ENCODE results near the gene DCDC2. TPM values are rescaled to one million over a fixed set of nuclear protein-coding genes. Genes with fewer than 3 reads are reported as not detected.

DCDC2 gene
- total RNA-seq, 4 donors from 2014 or later: 0.64 to 1.6 (median 1.2) TPM; not detected in 1

DNA sequence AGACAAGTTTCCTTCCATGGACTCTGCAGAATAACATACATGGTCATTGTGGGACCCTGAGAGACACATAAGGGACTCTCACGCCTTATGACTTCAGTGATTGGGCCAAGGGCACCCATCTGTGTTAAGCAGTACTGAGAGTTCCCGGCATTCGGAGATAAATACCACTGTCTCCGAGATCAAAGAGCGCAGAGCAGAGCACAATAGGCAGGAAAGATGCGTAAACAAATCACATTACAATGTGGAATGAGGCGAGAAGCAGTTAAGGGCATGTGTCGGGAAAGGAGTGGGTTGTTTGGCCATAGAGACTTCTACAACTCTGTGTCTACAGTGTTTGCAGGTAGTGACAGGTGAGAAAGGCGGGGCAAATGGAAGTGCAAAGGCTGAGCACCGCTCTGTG, 174.3 kb downstream of the DCDC2 start:
- Histone ChIP-seq H3K27ac (no peak overlapping the region), H3K4me1 (no peaks in the 10 kb centered on the region), H3K4me3 (no peak overlapping the region), H3K9me3 (peaks cover 3 to 8% of the 10 kb centered on the region in 2 donors), H3K36me3 (no peaks in the 10 kb centered on the region), H3K27me3 (no peaks in the 10 kb centered on the region)
- intact Hi-C loops (cut with DNase I; ENCODE audit: low total_unique reads): no loop called here
- no peak for TF ChIP-seq EP300 (IDR thresholded peaks at IDR 0.05; ENCODE audit: low read depth)
- TF ChIP-seq POLR2AphosphoS5 (IDR thresholded peaks at IDR 0.05): no peak
- TF ChIP-seq POLR2A (IDR thresholded peaks at IDR 0.05): no peak
- TF ChIP-seq, protein P1, sequence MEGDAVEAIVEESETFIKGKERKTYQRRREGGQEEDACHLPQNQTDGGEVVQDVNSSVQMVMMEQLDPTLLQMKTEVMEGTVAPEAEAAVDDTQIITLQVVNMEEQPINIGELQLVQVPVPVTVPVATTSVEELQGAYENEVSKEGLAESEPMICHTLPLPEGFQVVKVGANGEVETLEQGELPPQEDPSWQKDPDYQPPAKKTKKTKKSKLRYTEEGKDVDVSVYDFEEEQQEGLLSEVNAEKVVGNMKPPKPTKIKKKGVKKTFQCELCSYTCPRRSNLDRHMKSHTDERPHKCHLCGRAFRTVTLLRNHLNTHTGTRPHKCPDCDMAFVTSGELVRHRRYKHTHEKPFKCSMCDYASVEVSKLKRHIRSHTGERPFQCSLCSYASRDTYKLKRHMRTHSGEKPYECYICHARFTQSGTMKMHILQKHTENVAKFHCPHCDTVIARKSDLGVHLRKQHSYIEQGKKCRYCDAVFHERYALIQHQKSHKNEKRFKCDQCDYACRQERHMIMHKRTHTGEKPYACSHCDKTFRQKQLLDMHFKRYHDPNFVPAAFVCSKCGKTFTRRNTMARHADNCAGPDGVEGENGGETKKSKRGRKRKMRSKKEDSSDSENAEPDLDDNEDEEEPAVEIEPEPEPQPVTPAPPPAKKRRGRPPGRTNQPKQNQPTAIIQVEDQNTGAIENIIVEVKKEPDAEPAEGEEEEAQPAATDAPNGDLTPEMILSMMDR (IDR thresholded peaks at IDR 0.05): no peak
- DNase-seq: no peak
- in situ Hi-C loops (cut with MboI; ENCODE audit: low pct_ligation_motif_present in 1 of 4, low pct_unique_long_range_greater_than_20kb in 1 of 4, low sequenced_read_pairs in 3 of 4): no loop called here
- WGBS, 2 donors (ENCODE audit: low coverage in 1 of 2): 93% methylated on average over 8 to 10 of the region's 10 CpGs

DNA sequence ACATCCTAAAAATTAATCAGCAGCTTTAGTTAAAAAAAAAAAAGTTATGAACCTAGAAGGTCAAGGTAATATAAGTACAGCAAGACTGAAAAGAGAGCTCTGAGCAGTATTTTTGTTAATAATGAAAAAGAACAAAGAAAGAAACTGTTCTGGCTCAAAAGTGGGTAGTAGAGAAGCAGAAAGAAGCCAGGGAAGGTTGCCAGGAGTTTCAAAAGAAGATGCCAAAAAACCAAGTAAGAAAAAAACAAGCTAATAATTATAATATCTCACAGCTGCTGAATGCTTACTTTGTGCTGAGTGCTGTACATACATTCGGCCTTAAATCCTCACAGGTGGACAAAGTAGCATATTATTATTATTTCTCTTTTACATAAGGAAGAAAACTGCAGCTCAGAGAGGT, 200.0 kb downstream of the DCDC2 start:
- no peak overlapping the region for H3K4me3 ChIP-seq
- 38 to 40% methylated on average over 1 of the region's 1 CpG for WGBS, 2 donors (ENCODE audit: low coverage in 1 of 2)
- intact Hi-C loops (cut with DNase I; ENCODE audit: low total_unique reads): no loop called here
- no peaks in the 10 kb centered on the region for H3K36me3 ChIP-seq
- H3K27ac ChIP-seq: no peak overlapping the region
- in situ Hi-C loops (cut with MboI; ENCODE audit: low pct_ligation_motif_present in 1 of 4, low pct_unique_long_range_greater_than_20kb in 1 of 4, low sequenced_read_pairs in 3 of 4): no loop called here
- no peaks in the 10 kb centered on the region for H3K9me3 ChIP-seq
- H3K4me1 ChIP-seq: no peaks in the 10 kb centered on the region
- DNase-seq: no peak
- no peak for TF ChIP-seq EP300 (IDR thresholded peaks at IDR 0.05; ENCODE audit: low read depth)
- TF ChIP-seq POLR2A (IDR thresholded peaks at IDR 0.05): no peak
- TF ChIP-seq, protein P1 (IDR thresholded peaks at IDR 0.05): no peak
- no peak for TF ChIP-seq POLR2AphosphoS5 (IDR thresholded peaks at IDR 0.05)
- no peaks in the 10 kb centered on the region for H3K27me3 ChIP-seq

- H3K36me3 ChIP-seq: no peaks in the 10 kb centered on the region
- H3K27me3 ChIP-seq: no peaks in the 10 kb centered on the region
- no peak overlapping the region for H3K4me3 ChIP-seq
- no peak overlapping the region for H3K27ac ChIP-seq
- H3K9me3 ChIP-seq: no peaks in the 10 kb centered on the region
- intact Hi-C loops (cut with DNase I; ENCODE audit: low total_unique reads) (no loop called here), in situ Hi-C loops (cut with MboI; ENCODE audit: low pct_ligation_motif_present in 1 of 4, low pct_unique_long_range_greater_than_20kb in 1 of 4, low sequenced_read_pairs in 3 of 4) (no loop called here)
- TF ChIP-seq POLR2AphosphoS5 (IDR thresholded peaks at IDR 0.05): no peak
- TF ChIP-seq, protein P1 (IDR thresholded peaks at IDR 0.05): no peak
- no peaks in the 10 kb centered on the region for H3K4me1 ChIP-seq
- DNase-seq: no peak
Measured at GRCh38 chr6:24154121-24154520, 203.7 kb downstream of the DCDC2 start.

DNA sequence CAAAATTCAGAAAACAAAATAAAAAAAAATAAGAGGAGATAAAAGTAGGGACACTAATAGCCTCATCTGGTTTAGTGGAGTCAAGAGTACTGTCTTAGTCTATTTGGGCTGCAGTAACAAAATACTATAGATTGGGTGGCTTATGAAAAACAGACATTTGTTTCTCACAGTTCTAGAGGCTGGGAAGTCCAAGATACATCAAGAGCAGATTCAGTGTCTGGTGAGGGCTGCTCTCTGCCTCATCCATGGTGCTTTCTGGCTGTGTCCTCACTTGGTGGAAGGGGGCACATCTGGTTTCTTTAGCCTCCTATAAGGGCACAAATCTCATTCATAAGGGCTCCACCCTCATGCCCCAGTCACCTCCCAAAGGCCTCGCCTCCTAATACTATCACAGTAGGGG, 205.8 kb downstream of the DCDC2 start:
- in situ Hi-C loops (cut with MboI; ENCODE audit: low pct_ligation_motif_present in 1 of 4, low pct_unique_long_range_greater_than_20kb in 1 of 4, low sequenced_read_pairs in 3 of 4): no loop called here

More for the DNA sequence above, 205.8 kb downstream of the DCDC2 start:
- no peaks in the 10 kb centered on the region for H3K27me3 ChIP-seq
- intact Hi-C loops (cut with DNase I; ENCODE audit: low total_unique reads): no loop called here
- no peaks in the 10 kb centered on the region for H3K4me1 ChIP-seq
- no peak for DNase-seq
- TF ChIP-seq EP300 (IDR thresholded peaks at IDR 0.05; ENCODE audit: low read depth) (no peak), POLR2A (IDR thresholded peaks at IDR 0.05) (no peak), POLR2AphosphoS5 (IDR thresholded peaks at IDR 0.05) (no peak)
- TF ChIP-seq, protein P1 (IDR thresholded peaks at IDR 0.05): no peak
- WGBS, 2 donors (ENCODE audit: low coverage in 1 of 2): 79% methylated on average over 1 of the region's 1 CpG; no CpG with 5 or more reads in 1 of the 2 donors
- H3K36me3 ChIP-seq: no peaks in the 10 kb centered on the region
- H3K9me3 ChIP-seq: no peaks in the 10 kb centered on the region
- H3K27ac ChIP-seq: no peak overlapping the region
- no peak overlapping the region for H3K4me3 ChIP-seq

All from transverse colon (tissue), 4 donors.